ENCODE data around the gene CNST.
"Not testable (repeated sequence)": the region's sequence is repeated elsewhere in the genome, so short reads cannot be mapped to it uniquely, and the experiment has no call there.

Gene CNST

DNA sequence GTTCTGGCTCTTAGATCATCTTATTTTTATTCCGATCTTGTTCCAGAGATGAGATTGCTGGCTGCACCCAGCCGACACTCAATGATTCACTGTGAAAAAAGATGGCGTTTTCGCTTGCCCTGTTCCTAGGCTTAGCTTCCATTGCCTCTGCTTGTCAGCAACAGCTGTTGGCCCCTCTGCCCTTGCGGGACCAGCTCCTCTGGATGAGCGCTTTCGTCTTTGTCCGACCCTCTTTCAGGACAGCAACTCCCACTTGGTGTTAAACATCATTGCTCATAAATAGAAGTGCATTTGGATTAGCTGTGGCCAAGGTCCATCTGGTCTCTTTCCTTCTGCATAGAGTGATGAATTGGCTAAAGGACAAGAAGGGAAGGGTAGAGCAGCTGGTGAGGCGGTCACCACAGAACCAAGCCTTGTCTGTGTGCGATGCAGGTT is 114.5 kb downstream of the CNST start:
- DNase-seq, result no peak

DNA sequence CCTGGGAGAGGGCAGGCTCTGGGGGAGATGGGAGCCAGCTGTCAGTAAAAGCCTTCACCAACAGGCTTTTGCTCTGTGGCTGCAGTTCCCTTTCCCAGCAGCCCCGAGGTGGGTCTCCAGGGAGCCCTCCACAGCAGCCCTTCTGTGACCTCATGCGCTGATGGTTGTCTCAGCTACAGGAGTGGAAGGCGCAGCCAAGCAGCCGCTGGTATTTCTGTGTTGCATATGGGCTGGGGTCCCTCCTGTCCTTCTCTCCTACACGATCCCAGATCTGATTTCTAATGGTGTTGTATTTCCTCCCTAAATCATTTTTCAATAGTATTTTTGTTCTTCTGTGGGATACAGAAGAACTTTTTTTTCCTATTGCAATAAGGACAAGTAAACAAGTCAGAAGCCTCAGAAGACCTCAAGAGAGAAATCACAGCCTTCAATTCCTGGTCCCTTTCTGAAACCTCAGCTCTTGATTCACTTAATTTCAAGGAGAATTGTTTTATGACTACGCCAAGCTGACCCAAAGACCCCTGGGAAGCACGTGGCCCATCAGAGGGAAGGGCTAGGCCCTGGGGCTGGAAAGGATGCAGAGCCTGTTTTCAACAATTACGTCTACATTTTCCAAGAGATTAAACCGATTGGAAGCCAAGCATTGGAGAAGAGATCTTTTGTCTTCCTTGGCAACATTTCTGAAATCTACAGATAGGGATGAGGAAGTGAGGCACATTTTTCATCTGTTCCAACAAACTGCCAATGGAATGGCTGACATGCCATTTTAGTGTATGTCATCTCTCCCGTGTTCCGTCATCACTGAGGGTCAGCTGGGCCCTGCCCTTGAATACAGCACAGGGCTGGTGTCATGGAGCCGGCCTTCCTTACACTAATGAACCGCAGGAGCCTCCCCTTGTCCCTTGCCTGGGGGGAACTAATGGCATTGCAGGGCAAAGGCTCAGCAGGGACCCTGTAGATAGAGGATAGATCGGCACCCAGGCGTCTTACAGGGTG is 115.9 kb downstream of the CNST start:
- DNase-seq, result no peak

DNA sequence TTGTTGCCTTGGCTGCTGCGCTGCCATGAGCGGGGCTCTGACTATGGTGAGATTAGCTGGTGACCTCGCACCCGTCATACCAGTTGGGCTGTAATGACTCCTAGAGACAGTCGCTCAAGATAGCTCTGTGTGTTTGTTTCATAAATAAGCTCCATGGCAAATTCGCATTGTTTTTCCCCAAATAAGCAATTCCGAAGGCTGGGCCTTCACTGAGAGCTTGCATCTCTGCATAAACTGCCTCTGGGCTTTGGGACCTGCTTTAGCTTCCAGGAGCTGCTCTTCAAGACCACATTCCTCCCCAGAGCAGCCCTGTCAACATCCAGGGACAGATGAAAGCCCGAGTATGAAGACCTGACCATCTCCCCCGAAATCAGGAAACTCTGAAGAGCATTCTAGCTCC is 117.3 kb downstream of the CNST start:
- no peak for DNase-seq

DNA sequence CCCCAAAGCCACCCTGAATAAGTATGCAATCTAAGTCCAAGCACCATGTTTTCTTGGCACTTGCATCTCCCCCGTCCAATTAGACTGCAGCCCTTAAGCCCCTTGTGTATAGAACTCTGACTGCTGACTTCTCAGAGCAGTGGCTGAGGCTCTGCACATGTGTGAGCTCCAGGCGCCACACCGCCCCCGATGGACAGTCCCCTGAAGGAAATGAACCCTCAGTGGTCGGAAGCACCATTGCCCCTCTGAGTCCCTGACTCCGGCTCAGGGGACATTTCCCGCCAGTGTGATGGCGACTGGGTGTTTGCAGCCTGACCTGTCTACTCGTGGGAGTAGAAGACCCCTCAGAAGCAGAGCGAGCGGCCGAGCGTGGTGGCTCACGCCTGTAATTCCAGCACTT is 120.7 kb downstream of the CNST start:
- no peak for DNase-seq

DNA sequence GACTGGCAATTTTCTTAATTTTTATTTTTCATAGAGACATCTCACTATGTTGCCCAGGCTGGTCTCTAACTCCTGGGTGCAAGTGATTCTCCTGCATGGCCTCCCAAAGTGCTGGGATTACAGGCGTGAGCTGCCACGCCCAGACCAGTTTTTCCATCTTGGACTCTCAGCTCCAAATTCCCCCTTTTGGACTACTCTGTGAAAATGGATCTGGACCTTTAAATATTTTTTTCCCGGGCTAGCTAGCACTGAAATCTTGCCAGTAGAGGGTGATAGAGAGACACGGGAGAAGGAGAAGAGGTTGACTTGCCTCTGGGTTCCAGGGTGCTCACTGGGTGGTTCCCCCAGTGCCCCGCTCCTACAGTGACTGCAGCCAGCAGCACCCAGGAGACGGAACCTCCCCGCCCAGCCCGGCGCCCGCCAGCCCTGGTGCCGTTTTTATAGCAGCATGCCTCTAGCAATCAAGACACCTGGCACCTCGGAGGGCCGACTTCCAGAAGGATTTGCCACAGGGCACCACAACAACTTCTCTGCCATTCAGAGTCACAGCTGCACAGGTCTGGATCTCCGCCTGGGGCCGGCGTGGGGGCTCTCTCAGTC is 123.3 kb downstream of the CNST start:
- DNase-seq, result peak; percentile 81 to 96

DNA sequence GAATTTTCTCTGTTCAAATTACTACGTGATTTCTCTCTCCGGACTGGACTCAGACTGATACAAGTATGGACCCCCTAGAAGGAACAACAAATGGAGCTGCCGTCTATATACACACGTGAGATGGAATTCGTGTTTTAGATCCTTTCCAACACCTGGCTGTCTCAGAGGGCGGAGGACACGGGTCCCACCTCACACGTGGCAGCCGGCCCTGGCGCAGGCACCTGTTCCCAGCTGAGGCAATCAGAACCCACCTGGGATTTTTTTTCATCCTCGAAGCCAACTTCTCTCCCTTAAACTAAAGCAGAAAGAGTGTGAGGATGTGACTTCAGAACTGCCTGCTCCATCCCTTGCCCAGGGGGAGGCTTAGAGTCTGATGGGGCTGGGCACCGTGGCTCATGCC is 123.8 kb downstream of the CNST start:
- DNase-seq, result no peak

DNA sequence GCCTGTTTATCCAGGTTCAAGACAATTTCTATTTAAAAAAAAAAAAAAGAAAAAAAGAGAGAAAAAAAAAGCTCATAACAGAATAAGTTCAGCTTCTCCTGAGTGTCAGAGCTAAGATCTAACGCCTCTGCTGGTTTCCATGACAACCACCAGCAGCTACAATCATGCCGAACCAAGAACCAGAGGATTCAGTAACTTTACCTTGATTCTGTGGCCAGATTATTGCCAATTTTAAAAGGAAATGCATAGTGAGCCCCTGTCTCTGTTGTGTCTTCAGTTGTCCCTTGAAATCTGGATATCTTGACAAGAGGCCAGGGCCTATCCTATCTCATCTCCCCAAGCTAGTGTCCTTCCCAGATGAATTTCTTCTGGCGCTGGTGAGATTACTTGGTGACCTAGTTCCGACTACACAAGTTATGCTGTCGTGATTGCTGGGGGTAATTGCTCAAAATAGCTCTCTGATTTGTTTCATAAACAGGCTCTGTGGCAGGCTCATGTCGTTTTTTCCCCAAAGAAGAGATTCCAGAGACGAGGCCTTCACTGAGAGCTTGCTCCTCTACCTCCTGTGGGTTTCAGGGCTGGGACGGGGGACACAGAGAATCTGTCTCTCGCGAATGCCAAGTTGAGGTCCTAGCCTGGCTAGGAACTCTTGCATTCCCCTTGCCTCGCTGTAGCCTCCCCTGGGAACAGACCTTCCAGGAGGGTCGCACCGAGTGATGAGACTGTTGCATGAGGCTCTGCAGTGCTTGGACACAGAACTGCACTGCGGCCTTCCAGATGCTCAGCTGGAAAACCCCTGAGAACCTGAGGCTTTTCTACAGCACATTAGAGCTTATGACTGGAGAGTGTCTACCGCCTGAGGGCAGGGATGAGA is 125.6 kb downstream of the CNST start:
- no peak for DNase-seq

DNA sequence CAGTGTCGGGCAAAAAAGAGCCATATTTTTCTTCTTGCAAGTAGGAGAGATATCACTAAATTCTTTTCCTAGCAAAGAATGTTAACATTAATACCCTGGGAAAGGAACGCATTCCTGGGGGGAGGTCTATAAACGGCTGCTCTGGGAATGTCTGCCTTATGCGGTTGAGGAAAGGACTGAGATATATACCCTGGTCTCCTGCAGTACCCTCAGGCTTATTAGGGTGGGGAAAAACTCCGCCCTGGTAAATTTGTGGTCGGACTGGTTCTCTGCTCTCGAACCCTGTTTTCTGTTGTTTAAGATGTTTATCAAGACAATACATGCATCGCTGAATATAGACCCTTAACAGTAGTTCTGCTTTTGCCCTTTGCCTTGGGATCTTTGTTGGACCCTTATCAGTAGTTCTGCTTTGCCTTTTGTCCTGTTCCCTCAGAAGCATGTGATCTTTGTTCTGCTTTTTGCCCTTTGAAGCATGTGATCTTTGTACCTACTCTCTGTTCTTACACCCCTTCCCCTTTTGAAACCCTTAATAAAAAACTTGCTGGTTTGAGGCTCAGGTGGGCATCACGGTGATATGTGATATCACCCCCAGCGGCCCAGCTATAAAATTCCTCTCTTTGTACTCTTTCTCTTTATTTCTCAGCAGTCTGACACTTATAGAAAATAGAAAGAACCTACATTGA is 128.1 kb downstream of the CNST start:
- not testable (repeated sequence) for DNase-seq

DNA sequence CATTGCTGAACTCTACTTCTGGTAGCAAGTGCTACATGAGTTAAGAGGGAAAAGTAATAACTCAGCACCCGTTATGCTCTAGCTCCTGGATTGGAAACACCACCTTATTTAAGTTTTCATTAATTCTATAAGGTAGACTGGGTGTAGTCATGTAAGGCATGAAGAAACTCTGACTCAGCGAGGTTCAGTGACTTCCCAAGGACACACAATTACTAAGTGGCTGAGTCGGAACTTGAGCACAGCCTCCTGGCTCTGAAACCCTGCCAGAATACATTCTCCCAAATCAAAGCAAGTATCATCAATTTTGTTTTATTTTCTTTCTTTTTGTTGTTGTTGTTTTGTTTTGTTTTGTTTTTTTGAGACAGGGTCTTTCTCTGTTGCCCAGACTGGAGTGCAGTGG is 128.9 kb downstream of the CNST start:
- DNase-seq, result no peak

DNA sequence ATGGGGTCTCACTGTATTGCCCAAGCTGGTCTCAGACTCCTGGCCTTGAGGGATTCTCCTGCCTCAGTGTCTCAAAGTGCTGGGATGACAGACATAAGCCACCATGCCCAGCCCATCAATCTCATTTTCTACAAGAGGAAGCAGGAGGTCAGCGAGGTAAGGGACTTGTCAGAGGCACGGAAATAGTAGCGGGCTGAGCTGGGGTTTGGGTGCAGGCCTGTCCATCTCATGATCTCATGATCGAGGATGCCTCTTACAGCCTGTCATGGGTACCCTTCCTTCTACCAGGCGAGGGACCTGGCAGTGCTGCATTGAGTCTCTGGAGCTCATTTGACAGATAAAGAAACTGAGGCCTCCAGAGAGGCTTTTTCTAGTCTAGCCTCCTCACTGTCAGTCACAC is 129.4 kb downstream of the CNST start:
- no peak for DNase-seq

DNA sequence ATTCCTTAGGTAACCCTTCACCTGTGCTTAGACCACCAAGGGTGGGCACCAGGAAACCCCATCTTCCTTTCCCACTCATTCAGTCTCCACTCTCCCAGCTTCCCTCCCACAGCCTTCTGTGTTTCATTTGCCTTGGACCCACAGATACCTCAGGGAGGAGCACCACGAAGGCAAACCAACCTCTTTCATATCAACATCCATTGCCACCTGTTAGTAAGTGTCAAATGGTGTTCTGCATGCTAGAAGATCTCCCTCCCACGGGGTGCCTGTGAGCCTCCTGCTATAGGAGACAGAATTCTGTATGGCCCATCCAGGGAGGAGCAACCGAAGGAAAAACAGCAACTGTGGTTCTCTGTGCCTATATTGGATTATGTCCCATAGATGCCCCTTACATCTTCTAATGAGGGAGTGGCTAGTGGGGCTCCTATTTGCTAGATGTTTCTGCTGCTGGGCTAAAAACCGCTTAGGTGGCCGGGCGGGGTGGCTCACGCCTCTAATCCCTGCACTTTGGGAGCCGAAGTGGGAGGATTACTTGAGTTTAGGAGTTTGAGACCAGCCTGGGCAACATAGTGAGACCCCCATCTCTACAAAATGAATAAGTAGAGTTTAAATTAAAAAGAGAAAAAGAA is 132.3 kb downstream of the CNST start:
- no peak for DNase-seq

DNA sequence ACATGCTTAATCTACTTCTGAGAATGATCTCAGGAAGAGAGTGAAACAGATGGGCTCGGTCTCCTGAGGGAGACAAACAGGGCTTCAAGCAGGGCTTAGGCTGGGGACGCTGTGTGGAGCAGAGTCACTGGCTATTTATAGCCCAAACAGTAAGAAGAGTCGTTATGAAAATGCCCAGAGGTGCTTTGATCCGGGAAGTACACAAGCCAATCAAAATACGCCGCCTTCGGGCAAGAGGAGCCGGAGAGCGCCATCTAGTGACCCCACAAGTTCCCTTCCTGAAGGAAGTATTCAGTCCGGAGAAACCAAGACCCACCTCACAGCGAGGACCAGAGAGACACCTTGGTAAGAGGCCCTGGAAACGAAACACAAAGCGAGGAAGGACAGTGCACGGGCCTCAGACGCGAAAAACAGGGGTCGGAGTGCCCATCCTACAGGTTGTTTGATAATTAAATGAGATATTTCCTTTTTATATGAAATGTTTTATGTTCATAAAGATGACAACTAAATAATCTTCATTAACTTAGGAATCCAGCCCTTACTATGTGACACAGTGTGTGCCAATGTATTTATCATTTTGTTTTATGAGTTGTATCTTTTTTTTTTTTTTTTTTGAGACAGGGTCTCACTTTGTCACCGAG is 133.0 kb downstream of the CNST start:
- peak; percentile 91 to 92 for DNase-seq

DNA sequence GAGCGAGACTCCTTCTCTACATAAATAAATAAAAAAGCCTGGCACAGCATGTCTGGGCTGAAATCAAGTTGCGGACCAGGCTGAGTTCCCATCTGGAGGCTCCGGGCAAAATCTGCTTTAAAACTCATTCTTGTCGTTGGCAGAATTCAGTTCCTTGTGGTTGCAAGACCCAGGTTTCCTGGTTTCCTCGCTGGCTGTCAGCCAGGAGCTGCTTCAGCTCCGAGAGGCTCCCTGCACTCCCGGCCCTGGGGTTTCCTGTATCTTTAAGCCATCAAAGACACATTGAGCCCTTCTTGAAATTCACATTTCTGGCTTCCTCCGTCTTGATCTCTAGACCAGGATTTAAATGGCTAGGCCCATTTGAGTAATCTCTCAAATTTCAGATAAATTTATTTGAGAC is 137.3 kb downstream of the CNST start:
- DNase-seq, result peak in 1 of 2 donors; percentile 31

DNA sequence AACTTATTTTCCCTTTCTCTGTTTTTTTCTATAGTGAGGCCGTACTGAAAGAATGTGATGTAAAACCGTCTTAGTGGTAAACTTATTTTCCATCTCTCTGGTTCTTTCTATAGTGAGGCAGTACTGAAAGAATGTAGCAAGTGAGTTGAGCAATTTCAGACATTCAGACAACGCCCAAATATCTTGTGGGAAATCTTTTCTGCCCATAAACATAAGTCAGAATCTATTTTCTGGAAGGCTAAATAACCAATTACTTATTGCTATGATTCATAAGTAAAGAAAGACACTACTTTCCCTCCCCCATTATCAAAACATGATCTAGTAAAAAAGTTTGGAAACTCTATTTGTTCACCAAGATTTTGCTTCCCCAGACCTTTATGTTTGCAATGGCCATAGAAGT is 139.1 kb downstream of the CNST start:
- DNase-seq, result peak; percentile 83 to 86

DNA sequence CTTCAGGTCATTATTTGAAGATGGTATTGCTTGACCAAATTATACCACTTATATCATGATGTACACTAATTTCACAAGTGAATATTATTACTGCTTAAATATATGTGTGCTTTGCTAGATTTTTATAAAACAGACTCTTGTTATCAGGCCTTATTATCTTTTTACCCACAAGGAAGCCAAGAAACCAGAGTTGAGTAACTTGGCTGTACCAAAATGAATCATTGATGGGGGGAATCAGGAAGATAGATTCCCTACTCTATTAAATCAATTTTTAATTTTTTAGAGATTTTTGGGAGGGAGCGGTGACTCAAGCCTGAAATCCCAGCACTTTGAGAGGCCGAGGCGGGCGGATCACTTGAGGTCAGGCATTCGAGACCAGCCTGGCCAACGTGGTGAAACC is 141.9 kb downstream of the CNST start:
- no peak for DNase-seq

DNA sequence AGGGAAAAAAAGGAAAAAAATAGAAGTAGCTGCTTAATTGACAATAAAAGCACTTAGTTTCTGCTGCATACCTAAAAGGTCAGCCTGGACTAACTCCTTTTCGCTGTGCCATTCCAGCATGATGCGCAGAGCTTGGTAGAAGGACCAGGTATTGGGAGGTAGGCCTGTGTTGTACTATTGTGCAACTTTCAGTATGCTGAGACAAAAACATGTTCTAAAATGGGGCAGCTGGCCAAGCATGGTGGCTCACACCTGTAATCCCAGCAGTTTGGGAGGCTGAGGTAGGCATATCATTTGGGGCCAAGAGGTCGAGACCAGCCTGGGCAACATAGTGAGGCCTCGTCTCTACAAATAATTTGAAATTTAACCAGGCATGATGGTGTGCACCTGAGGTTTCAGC is 142.9 kb downstream of the CNST start:
- no peak for DNase-seq

DNA sequence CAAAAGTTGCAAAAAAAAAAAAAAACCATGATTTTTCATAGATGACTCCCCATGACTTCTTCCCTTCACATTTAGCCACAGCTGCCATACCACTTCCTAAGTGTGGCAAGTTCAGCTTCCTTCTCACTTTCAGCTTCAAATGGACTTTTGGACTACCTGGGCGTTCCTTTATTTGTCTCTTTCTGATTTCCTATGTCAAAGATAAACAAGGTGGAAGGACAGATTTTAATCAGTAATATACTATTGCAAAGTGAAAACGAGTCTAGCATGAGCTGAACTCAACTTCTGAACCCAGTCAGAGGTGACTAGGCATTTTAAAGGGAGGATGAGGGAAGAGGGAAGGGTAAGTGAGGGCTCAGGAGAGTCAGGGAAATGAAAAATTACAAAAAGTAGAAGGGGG is 143.6 kb downstream of the CNST start:
- DNase-seq, result no peak

DNA sequence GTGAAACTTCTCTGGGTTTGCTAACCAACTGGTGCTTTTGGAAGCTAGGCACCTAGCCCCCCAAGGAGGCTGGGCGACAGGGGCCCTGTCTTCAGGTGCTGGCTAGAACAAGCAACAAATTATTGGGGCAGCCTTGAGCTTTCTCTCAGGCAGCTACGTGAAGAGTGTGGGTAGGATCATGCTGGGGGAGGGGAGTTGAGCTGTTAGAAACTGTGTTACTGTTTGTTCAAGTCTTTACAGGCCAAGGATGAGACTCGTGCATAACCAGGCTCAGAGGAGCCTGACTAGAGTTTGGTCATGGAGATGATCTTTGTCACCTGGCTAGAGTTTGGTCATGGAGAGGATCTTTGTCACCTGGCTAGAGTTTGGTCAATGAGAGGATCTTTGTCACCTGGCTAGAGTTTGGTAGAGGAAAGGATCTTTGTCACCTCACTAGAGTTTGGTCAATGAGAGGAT is 145.3 kb downstream of the CNST start:
- DNase-seq, result no peak

DNA sequence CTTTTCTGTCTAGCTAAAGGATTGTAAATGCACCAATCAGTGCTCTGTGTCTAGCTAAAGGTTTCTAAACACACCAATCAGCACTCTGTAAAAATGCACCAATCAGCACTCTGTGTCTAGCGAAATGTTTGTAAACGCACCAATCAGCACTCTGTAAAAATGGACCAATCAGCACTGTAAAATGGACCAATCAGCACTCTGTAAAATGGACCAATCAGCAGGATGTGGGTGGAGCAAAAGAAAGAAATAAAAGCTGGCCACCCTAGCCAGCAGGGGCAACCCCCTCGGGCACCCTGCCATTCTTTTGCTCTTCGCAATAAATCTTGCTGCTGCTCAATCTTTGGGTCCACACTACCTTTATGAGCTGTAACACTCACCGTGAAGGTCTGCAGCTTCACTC is 146.2 kb downstream of the CNST start:
- DNase-seq, result not testable (repeated sequence)
